Mucosa of rectum (tissue), 2 donors: ENCODE data around the gene PSMB1.
"Not testable (repeated sequence)": the region's sequence is repeated elsewhere in the genome, so short reads cannot be mapped to it uniquely, and the experiment has no call there.

Experiments used
- H3K27ac ChIP-seq, 2 donors: one replicate each; pipeline ENCODE4 v1.7.0; 2013; ENCODE audit warnings: inconsistent platforms in 2 of 2, low read depth in 2 of 2, low read length in 2 of 2
- H3K27me3 ChIP-seq, 2 donors: one replicate each; pipeline ENCODE4 v1.7.0; 2013; ENCODE audit warnings: low read length in 2 of 2; ENCODE audit not compliant: control insufficient read depth in 2 of 2, insufficient read depth in 2 of 2
- H3K36me3 ChIP-seq, 2 donors: one replicate each; pipeline ENCODE4 v1.7.0; 2013; ENCODE audit warnings: low read length in 2 of 2; ENCODE audit not compliant: control insufficient read depth in 2 of 2, insufficient read depth in 2 of 2
- H3K4me1 ChIP-seq, 2 donors: one replicate each; pipeline ENCODE4 v1.7.0; 2013; ENCODE audit warnings: low read length in 2 of 2, mild to moderate bottlenecking in 1 of 2; ENCODE audit not compliant: control insufficient read depth in 2 of 2, insufficient read depth in 2 of 2
- H3K4me3 ChIP-seq, 2 donors: one replicate each; pipeline ENCODE4 v1.7.0; 2013; ENCODE audit warnings: low read length in 2 of 2
- H3K9ac ChIP-seq, 2 donors: one replicate each; pipeline ENCODE4 v1.7.0; 2013; ENCODE audit warnings: low read length in 2 of 2, low read depth in 1 of 2, mild to moderate bottlenecking in 1 of 2
- H3K9me3 ChIP-seq, 2 donors: one replicate each; pipeline ENCODE4 v1.7.0; 2013; ENCODE audit warnings: low read length in 2 of 2; ENCODE audit not compliant: control insufficient read depth in 2 of 2
- donor health status: healthy.
- donor health status: Normal muscosa, but diverticular disease.

PSMB1 gene

GRCh38 chr6:170537329-170537728 is 15.8 kb downstream of the PSMB1 start:
- Histone ChIP-seq H3K9me3 (no peaks in the 10 kb centered on the region), H3K27ac (no peak overlapping the region), H3K36me3 (peaks cover 72 to 82% of the 10 kb centered on the region in 2 donors), H3K4me3 (no peak overlapping the region), H3K4me1 (no peaks in the 10 kb centered on the region), H3K27me3 (no peaks in the 10 kb centered on the region), H3K9ac (no peak overlapping the region)

- Histone ChIP-seq H3K27ac (no peak overlapping the region), H3K9ac (no peak overlapping the region), H3K9me3 (no peaks in the 10 kb centered on the region), H3K36me3 (peaks cover 66 to 80% of the 10 kb centered on the region in 2 donors), H3K4me3 (no peak overlapping the region), H3K4me1 (no peaks in the 10 kb centered on the region), H3K27me3 (no peaks in the 10 kb centered on the region)
Observed at GRCh38 chr6:170536671-170537070, 16.4 kb downstream of the PSMB1 start.

GRCh38 chr6:170535004-170535403 is 18.1 kb downstream of the PSMB1 start:
- Histone ChIP-seq H3K9me3 (no peaks in the 10 kb centered on the region), H3K4me3 (no peak overlapping the region), H3K27me3 (no peaks in the 10 kb centered on the region), H3K9ac (no peak overlapping the region), H3K36me3 (peaks cover 56 to 68% of the 10 kb centered on the region in 2 donors), H3K4me1 (no peaks in the 10 kb centered on the region), H3K27ac (no peak overlapping the region)

DNA sequence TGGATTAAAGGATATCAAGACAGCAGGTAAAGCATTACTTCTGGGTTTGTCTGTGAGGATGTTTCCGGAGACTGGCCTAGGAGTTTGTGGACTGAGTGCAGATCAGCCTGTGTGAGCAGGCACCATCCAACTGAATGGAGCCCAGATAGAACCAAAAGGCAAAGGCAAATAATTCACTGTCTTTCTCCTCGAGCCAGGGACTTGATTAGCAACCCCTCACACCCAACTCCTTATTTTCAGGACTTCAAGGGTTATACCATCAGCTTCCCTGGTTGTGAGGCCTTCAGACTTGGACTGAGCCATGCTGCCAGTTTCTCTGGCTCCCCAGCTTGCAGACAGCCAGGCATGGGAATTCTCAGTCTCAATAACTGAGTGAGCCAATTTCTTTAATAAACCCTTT is 19.3 kb downstream of the PSMB1 start:
- H3K27me3 ChIP-seq, result no peaks in the 10 kb centered on the region
- H3K9ac ChIP-seq, result no peak overlapping the region
- no peaks in the 10 kb centered on the region for H3K4me1 ChIP-seq
- peaks cover 46 to 56% of the 10 kb centered on the region in 2 donors for H3K36me3 ChIP-seq
- H3K27ac ChIP-seq, result no peak overlapping the region
- H3K4me3 ChIP-seq, result no peak overlapping the region
- H3K9me3 ChIP-seq, result no peaks in the 10 kb centered on the region

DNA sequence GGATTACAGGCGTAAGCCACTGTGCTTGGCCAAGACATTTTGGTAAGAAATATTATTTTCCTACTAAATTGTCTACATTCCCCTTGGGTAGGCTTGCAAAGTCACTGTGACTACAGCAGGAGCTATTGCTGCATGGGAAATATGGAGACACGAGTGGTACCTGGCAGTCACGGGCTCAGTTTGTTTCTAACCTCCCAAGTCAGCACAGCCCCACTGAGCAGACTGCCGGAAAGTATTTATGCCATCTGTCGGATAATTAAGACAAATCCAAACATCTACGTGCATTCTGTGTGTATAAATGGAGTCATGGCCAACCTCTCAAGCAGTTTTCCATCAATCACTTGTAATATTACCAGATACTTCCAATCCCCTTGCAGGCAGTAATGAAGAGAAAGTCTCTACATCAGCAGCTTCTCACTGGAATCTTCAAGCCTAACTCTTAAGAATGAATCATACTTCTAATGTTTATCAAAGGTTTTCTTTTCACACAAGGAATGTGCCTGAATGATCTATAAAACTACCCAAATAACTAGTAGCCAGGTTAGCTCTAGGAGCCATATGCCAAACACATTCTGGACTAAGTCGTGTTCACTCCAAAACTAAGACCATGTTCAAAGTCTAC is 20.1 kb downstream of the PSMB1 start:
- no peaks in the 10 kb centered on the region for H3K4me1 ChIP-seq
- H3K9ac ChIP-seq, result no peak overlapping the region
- peaks cover 40 to 51% of the 10 kb centered on the region in 2 donors for H3K36me3 ChIP-seq
- H3K9me3 ChIP-seq, result no peaks in the 10 kb centered on the region
- H3K27ac ChIP-seq, result no peak overlapping the region
- no peaks in the 10 kb centered on the region for H3K27me3 ChIP-seq
- no peak overlapping the region for H3K4me3 ChIP-seq

DNA sequence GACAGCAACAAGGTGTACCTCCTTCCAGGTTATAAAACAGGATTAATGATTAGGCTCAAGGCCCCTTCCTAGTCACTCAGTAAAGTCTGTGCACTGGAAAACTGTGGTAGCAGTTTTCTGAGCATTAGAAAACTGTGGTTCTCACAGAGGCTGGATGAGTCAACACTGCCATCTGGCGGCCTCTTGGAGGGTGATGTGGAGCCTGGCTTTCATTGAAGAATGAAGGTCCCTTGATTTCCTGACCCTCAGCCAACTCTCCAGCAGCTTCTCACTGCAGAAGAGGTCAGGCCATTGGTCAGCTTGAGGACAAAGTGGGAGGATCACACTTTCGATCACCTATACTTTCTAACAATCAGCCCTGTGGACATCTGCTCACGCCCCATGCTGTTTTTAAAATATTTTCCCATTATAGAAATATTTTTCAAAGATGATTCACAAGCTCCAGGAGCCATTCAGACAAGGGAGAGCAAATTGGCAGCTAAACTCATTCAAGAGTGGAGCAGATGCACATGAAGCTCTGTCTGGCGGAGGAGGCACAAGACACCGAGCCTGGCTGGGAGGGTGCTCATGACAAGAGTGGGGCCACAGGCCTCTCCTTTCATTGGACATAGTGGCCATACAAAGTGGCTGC is 23.2 kb downstream of the PSMB1 start:
- H3K27ac ChIP-seq, result no peak overlapping the region

DNA sequence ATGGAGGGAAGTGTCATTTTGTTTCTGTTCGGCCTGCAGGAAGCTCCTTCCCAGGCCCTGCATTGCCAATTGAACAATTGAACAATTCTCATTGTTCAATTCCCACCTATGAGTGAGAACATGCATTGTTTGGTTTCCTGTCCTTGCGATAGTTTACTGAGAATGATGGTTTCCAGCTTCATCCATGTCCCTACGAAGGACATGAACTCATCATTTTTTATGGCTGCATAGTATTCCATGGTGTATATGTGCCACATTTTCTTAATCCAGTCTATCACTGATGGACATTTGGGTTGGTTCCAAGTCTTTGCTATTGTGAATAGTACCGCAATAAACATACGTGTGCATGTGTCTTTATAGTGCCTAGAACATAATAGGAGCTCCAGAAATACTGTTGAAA is 25.1 kb downstream of the PSMB1 start:
- H3K4me3 ChIP-seq, H3K9me3 ChIP-seq, H3K9ac ChIP-seq, H3K4me1 ChIP-seq, H3K27me3 ChIP-seq, H3K36me3 ChIP-seq, H3K27ac ChIP-seq: not testable (repeated sequence)

More for the DNA sequence above, 23.2 kb downstream of the PSMB1 start:
- Histone ChIP-seq H3K4me1 (no peaks in the 10 kb centered on the region), H3K27me3 (no peaks in the 10 kb centered on the region), H3K9me3 (no peaks in the 10 kb centered on the region), H3K4me3 (no peak overlapping the region), H3K36me3 (peaks cover 12 to 20% of the 10 kb centered on the region in 2 donors), H3K9ac (no peak overlapping the region)

DNA sequence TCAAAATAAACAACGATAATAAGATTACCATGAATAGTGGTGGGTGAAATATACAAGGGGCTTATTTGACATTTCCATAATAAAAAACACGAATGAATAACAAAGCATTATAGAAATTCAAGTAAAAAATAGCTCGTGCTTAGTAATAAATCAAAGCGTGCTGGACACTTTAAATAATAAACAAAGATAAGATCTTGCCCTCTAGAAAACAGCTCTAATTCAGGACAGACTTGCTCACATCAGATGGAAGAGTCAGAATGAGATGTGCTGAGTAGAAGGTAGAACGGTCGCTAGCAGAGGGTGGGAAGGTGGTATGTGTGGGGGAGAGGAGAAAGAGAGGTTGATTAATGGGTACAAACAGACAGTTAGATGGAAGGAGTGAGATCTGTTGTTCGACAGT is 27.3 kb downstream of the PSMB1 start:
- H3K9ac ChIP-seq, result no peak overlapping the region
- no peaks in the 10 kb centered on the region for H3K36me3 ChIP-seq
- no peaks in the 10 kb centered on the region for H3K4me1 ChIP-seq
- H3K9me3 ChIP-seq, result no peaks in the 10 kb centered on the region
- H3K27me3 ChIP-seq, result no peaks in the 10 kb centered on the region
- no peak overlapping the region for H3K4me3 ChIP-seq
- no peak overlapping the region for H3K27ac ChIP-seq

GRCh38 chr6:170524172-170524502 is 29.0 kb downstream of the PSMB1 start:
- no peaks in the 10 kb centered on the region for H3K4me1 ChIP-seq
- no peak overlapping the region for H3K9ac ChIP-seq
- no peaks in the 10 kb centered on the region for H3K36me3 ChIP-seq
- no peak overlapping the region for H3K27ac ChIP-seq
- no peaks in the 10 kb centered on the region for H3K9me3 ChIP-seq
- H3K27me3 ChIP-seq, result no peaks in the 10 kb centered on the region
- H3K4me3 ChIP-seq, result no peak overlapping the region

DNA sequence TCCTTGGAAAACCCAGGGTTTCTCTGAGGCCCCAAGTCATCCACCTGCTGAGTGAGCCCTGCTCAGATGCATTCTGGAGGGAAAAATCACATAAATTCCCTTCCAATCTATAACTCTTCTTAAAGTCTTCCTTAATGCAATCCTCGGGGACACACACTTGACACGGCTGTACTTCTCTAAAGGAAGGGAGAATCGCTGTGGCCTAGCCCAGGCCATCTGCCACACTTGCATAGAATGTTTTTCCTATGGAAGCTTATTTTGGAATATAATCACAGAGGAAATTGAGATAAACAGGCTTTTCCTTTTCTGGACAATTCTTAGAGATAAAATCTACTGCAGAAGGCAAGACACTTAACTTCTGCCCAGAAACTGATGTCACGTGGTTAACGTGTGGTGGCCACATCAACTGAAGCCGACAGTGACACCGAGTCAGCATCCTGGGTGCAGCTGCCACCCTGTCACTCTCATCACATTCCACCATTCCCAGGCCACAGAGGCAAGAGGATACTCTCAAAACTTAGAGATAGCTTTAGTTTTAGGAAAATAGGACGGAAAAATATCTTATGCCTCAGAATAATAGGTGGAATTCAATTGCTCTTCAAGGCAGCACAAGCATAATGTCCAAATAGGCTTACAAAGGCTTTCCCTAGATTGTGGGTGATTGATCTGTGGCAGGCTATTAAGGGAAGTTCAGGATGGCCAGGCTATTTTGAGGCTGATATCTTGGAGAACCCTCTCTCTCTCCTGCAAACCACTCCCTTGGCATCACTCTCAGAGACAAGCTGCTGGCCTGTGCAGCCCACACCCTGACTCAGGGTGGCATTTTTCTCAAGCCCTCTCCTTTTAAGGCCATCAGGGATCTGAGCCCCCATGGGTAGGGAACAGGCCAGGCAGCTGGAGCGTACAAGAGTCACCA is 29.6 kb downstream of the PSMB1 start:
- no peaks in the 10 kb centered on the region for H3K27me3 ChIP-seq
- no peaks in the 10 kb centered on the region for H3K36me3 ChIP-seq
- H3K9ac ChIP-seq, result no peak overlapping the region
- no peak overlapping the region for H3K4me3 ChIP-seq
- H3K27ac ChIP-seq, result no peak overlapping the region
- no peaks in the 10 kb centered on the region for H3K4me1 ChIP-seq
- H3K9me3 ChIP-seq, result no peaks in the 10 kb centered on the region
